ENCODE results near the gene ACTRT3.

Gene ACTRT3

GRCh38 chr3:169787120-169787519, 17.8 kb upstream of the ACTRT3 start:
- no peak for TF ChIP-seq RAD21 (IDR thresholded peaks at IDR 0.05; ENCODE audit: low read depth)
- no peak for TF ChIP-seq CEBPB (IDR thresholded peaks at IDR 0.05)
- no peak for TF ChIP-seq TCF12 (IDR thresholded peaks at IDR 0.05; ENCODE audit: low read depth)
- TF ChIP-seq NFIC (IDR thresholded peaks at IDR 0.05) = no peak
- no peak for TF ChIP-seq FOXM1 (IDR thresholded peaks at IDR 0.05; ENCODE audit: borderline replicate concordance, low read depth)
- TF ChIP-seq TEAD4 (IDR thresholded peaks at IDR 0.05) = no peak
- TF ChIP-seq USF1 (IDR thresholded peaks at IDR 0.05) = no peak
- TF ChIP-seq CREB1 (IDR thresholded peaks at IDR 0.05; ENCODE audit: low read depth) = no peak
- TF ChIP-seq MAX (IDR thresholded peaks at IDR 0.05) = no peak
- no peak for TF ChIP-seq YY1 (IDR thresholded peaks at IDR 0.05; ENCODE audit: low read depth)
- TF ChIP-seq TAF1 (IDR thresholded peaks at IDR 0.05; ENCODE audit: low read depth) = no peak
- TF ChIP-seq EP300 (IDR thresholded peaks at IDR 0.05; ENCODE audit: borderline replicate concordance) = no peak
- no peak for TF ChIP-seq REST (IDR thresholded peaks at IDR 0.05; ENCODE audit: low read depth)
- no peak for TF ChIP-seq ZBTB7A (IDR thresholded peaks at IDR 0.05; ENCODE audit: low read depth)
- no peak for TF ChIP-seq EGR1 (IDR thresholded peaks at IDR 0.05)

- TF ChIP-seq YY1 (IDR thresholded peaks at IDR 0.05; ENCODE audit: low read depth) (no peak), ZBTB7A (IDR thresholded peaks at IDR 0.05; ENCODE audit: low read depth) (no peak), REST (IDR thresholded peaks at IDR 0.05; ENCODE audit: low read depth) (no peak), USF1 (IDR thresholded peaks at IDR 0.05) (no peak), EP300 (IDR thresholded peaks at IDR 0.05; ENCODE audit: borderline replicate concordance) (no peak), TAF1 (IDR thresholded peaks at IDR 0.05; ENCODE audit: low read depth) (no peak), CREB1 (IDR thresholded peaks at IDR 0.05; ENCODE audit: low read depth) (no peak), EGR1 (IDR thresholded peaks at IDR 0.05) (no peak)
Measured at GRCh38 chr3:169781209-169781855, 12.0 kb upstream of the ACTRT3 start.

GRCh38 chr3:169780742-169781141, 11.4 kb upstream of the ACTRT3 start:
- TF ChIP-seq MAX (IDR thresholded peaks at IDR 0.05) = no peak
- no peak for TF ChIP-seq NFIC (IDR thresholded peaks at IDR 0.05)
- TF ChIP-seq CREB1 (IDR thresholded peaks at IDR 0.05; ENCODE audit: low read depth) = no peak
- no peak for TF ChIP-seq CEBPB (IDR thresholded peaks at IDR 0.05)
- TF ChIP-seq TCF12 (IDR thresholded peaks at IDR 0.05; ENCODE audit: low read depth) = no peak
- no peak for TF ChIP-seq TEAD4 (IDR thresholded peaks at IDR 0.05)
- no peak for TF ChIP-seq EP300 (IDR thresholded peaks at IDR 0.05; ENCODE audit: borderline replicate concordance)
- TF ChIP-seq FOXM1 (IDR thresholded peaks at IDR 0.05; ENCODE audit: borderline replicate concordance, low read depth) = no peak
- TF ChIP-seq REST (IDR thresholded peaks at IDR 0.05; ENCODE audit: low read depth) = no peak
- TF ChIP-seq RAD21 (IDR thresholded peaks at IDR 0.05; ENCODE audit: low read depth) = no peak

- TF ChIP-seq MAX (IDR thresholded peaks at IDR 0.05) = no peak
Measured at GRCh38 chr3:169777822-169778221, 8.5 kb upstream of the ACTRT3 start.

- TF ChIP-seq MAX (IDR thresholded peaks at IDR 0.05) = no peak
- no peak for TF ChIP-seq CEBPB (IDR thresholded peaks at IDR 0.05)
- no peak for TF ChIP-seq EGR1 (IDR thresholded peaks at IDR 0.05)
- TF ChIP-seq TCF12 (IDR thresholded peaks at IDR 0.05; ENCODE audit: low read depth) = no peak
- TF ChIP-seq CREB1 (IDR thresholded peaks at IDR 0.05; ENCODE audit: low read depth) = no peak
- no peak for TF ChIP-seq REST (IDR thresholded peaks at IDR 0.05; ENCODE audit: low read depth)
- TF ChIP-seq YY1 (IDR thresholded peaks at IDR 0.05; ENCODE audit: low read depth) = no peak
- no peak for TF ChIP-seq ZBTB7A (IDR thresholded peaks at IDR 0.05; ENCODE audit: low read depth)
- TF ChIP-seq EP300 (IDR thresholded peaks at IDR 0.05; ENCODE audit: borderline replicate concordance) = no peak
- TF ChIP-seq NFIC (IDR thresholded peaks at IDR 0.05) = no peak
- TF ChIP-seq TEAD4 (IDR thresholded peaks at IDR 0.05) = no peak
Measured at GRCh38 chr3:169774186-169774585, 4.8 kb upstream of the ACTRT3 start.
